HT-29 (cell line): Measurements from ENCODE around the gene TAS2R9. TPM values are rescaled to one million over a fixed set of nuclear protein-coding genes. Genes with fewer than 3 reads are reported as not detected.
A peak's percentile ranks its signal among the peaks of the same experiment; 100 is the strongest.
"Not testable (repeated sequence)": the region's sequence is repeated elsewhere in the genome, so short reads cannot be mapped to it uniquely, and the experiment has no call there.

Experiments
- DNase-seq: peaks from one replicate; pipeline ENCODE4 v3.0.0-alpha.2; 2015; ENCODE audit warnings: low spot score
- total RNA-seq: library from RNA; depleted of rRNA; stranded (reverse); fragments of >200 nt; shearing (Covaris generic); gene quantifications from 2 replicates; pipeline ENCODE4 v1.2.3, GENCODE V29; 2014; rRNA removed

The TAS2R9 gene, protein sequence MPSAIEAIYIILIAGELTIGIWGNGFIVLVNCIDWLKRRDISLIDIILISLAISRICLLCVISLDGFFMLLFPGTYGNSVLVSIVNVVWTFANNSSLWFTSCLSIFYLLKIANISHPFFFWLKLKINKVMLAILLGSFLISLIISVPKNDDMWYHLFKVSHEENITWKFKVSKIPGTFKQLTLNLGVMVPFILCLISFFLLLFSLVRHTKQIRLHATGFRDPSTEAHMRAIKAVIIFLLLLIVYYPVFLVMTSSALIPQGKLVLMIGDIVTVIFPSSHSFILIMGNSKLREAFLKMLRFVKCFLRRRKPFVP
- 0.56 TPM in 1 of 2 replicates, not detected in the other for total RNA-seq

DNA sequence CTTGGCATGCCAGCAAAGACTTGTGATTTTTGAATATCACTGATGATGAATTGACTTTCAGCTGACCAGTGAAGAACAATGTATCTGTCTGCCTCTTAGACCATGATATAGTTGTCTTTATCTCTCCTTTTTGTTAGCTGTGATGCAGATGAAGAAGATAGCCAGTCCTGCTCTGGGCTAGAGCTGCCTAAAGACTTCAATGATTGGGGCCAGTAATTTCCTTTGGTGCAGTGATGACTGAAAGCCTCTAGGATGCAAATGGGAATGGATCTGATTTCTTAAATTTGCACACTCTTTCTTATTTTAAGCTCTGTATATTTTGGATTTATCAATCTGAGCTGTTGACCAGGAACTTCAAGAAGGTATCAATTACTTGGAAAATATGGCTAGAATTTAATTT lies at the start of gene TAS2R9:
Gene TAS2R9 (minus strand): TSS at position 101 of the 400 bp plus-strand sequence. CDS start 93 bp downstream, at position 8.
- DNase-seq, result no peak

DNA sequence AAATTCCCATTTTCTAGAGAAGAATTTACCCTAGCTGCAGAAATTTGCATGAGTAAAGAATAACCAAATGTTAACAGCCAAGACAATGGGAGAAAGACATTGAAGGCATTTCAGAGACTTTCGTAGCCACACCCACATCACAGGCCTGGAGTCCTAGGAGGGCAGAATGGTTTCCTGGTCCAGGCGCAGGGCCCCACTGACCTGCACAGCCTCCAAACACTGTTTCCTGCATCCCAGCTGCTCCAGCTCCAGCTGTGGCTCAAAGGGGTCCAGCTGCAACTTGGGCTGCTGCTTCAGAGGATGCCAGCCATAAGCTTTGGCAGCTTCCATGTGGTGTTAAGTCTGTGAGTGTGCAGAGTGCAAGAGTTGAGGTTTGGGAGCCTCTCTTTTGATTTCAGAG lies 45.8 kb upstream of the TAS2R9 start:
- no peak for DNase-seq

DNA sequence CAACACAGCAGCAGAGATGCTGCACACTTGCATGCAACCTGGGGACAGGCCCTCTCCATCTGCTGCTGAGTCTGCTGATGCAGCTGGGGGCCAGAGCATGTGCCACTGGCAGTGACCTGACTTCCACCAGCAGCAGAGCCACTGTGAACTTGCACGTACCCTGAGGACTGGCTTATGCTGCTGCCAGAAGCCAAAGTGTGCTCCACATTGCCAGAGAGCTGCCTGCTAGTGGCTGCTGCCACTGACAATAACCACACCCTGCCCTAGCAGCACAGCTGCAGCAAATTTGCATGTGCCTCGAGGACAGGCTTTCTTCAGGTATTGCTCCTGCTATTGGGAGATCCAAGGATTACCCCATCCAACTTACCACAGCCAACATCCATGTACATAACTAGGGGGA lies 43.8 kb upstream of the TAS2R9 start:
- DNase-seq, result no peak

DNA sequence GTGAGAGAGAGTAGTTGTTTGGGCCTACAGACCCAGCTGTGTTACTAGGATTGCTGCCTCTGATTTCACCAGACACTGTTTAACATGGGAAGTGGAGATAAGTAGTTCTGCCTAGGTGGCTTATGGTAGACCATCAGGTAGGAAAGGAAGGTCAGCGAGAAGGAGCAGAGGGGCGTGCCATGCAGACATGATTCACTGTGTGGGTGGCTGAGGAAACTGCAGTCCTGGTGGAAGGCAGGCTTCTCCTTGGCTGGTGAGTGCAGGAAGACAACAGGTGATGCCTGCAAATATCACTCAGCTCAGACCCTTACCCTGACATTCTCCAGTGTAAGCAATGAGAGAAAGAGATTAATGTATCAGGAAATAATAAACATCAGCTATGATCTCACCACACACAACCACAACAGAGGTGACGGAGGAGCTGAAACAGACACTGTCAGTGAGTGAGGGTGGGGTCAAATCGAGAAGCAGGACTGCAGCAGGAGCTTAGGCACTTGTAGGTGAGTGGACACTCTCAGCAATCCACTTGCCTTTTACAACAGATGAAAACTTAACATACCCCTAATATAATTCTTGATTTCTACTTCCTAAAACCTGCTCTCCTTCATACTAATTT lies 41.4 kb upstream of the TAS2R9 start:
- DNase-seq, result no peak

DNA sequence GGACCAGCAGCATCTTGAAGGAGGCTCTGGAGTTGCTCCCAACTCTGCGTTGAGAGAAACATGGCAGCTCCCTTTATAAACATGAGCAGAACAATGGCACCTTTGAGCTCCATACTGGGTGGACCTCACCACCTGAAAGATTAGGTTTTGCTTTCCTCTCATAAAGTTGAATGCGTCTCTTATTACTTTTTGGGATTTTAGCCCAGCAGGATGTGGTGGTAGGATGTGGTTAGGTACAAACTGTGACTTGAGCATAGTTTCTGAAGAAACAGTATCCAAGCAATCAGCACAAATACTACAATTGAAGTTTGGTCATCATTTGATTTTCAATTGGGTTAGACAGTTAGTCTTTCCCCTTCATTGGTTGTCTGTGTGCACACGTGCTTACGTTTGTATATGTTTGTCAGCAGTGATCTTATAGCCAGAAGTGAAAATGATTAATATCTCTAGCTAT lies 39.5 kb upstream of the TAS2R9 start, which contains the start of gene PRR4:
Gene PRR4 (minus strand): TSS at position 51 of the 454 bp plus-strand sequence. CDS start 38 bp downstream, at position 13.
- DNase-seq, result no peak

DNA sequence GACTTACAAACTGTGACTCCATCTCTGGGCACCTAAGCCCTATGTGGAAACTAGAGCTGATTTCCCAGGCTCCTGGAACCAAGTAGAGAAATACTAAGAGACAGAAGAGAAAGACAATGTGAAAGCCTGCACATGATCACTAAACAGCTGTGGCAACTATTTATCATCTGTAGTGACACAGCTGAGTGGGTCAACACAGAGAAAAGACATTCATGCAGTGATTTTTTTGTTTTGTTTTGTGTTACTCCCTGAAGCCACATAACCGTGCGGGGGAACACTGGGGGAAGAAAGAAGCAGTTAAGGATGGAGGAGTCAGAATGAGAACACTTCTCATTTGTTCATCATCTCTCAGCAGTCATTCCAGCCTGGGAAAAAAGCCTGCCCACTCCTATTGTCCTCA lies 37.8 kb upstream of the TAS2R9 start:
- DNase-seq, result no peak

DNA sequence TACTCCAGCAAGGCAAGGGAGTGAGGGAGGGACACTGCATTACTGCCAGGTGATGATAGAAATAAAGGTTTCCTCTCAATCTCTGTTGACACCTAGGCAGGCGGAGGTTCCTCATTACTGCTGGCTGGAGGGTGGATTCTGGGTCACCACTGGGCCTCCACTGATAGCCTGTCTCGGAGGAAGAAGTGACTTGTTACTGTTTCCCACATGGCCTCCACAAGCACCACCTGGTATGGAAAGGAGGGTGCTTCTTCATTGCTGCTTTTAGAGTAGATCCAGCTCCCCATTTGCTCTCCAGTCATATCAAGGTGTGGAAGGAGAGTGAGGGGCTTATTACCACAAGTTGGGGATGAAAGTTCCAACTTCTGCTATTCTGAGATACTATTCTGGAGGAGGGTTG lies 32.9 kb upstream of the TAS2R9 start:
- no peak for DNase-seq

DNA sequence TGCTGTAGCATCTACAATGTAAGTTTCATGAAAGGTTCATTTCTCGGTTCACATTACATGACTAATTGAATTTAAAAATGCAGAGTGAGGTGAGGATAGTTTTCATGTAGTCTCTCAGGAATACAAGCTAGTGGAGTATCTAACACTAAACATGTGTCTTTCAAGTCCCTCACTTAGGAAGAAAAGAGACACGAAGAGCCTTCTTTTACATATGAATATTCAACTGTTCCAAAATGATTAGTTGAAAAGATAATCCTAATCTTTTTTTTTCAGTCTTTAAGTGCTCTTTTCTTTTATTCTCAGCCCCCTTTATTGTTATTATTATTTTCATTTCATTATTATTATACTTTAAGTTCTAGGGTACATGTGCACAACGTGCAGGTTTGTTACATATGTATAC lies 28.5 kb upstream of the TAS2R9 start:
- DNase-seq, result no peak

DNA sequence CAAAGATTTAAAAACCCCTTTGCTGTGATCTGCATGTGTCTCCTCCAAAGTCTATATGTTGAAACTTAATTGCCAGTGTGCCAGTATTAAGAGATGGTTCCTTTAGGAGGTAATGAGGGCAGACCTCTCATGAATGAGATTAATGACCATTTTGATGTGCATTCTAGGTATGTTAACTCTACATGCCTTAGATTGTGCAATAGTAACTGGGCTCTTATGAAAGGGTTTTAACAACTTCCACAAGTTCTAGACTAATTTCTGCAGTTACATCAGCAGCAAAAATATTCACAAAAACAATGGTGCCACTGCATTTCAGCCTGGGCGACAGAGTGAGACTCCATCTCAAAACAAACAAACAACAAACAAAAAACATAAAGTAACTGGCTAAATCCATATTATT lies 20.0 kb upstream of the TAS2R9 start:
- no peak for DNase-seq

DNA sequence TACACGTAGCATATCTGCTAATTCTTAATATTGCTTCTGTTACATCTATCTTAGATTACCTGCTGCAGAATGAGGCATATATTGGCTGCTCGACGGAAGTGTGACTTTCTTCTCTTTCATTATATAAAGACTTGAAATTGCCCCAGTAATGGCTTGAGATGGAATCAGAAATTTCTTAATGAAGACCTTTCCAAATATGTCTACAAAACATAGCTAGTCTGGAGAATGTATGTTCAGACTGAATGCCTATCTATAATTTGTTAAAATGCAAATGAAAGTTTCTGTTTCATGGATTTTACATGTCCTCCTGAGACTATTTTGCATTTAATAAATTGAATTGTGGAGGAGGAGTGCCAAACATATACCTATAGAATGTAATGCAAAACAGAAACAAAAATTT lies 16.3 kb upstream of the TAS2R9 start, which contains the start of gene TAS2R10:
Gene TAS2R10 (minus strand): TSS at position 101 of the 400 bp plus-strand sequence. CDS start 89 bp downstream, at position 12.
- no peak for DNase-seq

DNA sequence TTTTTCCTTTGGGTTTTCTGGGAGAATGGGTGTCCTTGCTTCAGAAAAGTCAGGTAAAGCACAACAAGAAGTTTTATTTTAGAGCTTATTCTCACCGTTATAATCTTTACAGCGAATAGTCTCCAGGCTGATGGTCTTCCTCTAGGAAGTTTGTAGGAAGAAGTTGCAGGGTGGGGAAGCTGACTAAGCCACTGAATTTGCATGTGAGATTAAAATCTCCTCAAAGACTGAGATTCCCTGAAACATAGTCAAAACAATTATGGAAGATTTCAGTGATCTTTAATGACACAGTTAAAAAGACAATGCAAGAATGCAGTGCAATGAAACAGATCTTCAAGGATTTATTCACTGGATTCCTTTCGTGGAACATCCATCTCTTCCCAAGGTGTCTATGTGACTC lies 15.0 kb upstream of the TAS2R9 start:
- DNase-seq, result no peak

DNA sequence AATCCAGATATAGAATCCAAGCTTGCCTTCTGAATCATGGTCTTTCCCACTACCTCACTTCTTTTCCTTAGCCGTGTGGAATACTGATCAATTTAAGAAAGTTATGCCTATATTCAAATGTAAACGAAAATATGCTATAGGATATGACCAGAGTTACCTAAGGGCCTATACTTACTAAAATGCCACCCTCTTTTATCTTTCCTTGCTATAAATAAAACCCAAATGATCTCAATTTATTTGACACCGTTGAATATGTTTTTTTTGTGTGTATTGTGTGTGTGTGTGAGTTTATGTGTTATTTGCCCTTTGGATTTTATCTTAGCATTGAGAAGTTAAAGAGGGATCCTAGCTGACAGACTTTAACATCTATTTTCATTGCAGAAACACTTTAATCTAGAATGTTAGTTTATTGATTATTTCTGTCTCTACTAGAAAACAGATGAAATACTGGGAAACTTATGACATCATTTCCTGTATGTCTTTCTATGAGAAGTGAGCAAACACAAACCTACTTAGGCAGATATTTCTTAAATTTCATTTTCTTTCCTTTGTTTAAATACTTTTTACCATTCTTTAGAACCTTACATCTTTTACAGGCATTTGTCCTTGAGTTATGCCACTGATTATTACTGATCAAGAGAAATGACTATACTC lies 2.0 kb upstream of the TAS2R9 start:
- DNase-seq, result no peak

DNA sequence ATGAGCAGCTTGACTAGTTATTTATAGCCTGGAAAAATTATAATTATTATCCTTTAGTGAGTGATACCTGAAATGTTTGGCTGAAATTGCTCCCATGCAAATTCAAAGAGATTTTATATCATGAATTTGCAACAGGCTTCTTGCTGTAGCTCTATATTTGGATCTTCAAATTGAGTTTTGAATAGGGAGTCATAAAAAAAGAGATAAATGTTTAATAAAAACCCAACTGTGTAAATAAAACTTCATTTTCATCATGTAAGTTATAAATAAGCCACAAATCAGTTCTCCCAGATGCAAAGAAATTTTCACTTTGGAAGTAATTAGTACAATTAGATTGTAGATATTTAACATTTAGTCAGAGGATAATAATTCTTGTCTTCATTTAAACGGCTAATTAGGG lies 2.8 kb downstream of the TAS2R9 start, which contains the start of gene TAS2R8:
Gene TAS2R8 (minus strand): TSS at position 101 of the 400 bp plus-strand sequence. CDS start 306 bp downstream, outside the sequence.
- no peak for DNase-seq

DNA sequence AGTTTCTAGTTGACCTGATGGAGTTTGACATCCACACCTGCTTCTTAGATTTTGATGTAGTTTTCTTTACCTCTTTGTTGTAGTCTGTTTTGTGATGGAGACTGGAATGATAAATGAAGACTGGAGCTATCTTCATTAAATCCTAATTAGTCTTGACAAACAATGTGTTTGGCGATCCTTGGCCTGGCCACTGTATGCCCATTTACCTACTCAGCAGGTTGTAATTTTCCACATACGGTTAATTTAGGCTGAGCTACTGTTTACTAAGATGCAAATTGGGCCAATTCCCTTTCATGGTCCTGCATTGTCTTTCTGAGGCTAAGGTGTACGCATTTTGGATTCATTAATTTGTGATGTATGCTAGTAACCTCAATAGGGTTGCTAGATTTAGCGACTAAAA lies 7.4 kb downstream of the TAS2R9 start, which contains the start of gene TAS2R7:
Gene TAS2R7 (minus strand): TSS at position 41 of the 400 bp plus-strand sequence. CDS start 57 bp downstream, outside the sequence.
- DNase-seq, result no peak

DNA sequence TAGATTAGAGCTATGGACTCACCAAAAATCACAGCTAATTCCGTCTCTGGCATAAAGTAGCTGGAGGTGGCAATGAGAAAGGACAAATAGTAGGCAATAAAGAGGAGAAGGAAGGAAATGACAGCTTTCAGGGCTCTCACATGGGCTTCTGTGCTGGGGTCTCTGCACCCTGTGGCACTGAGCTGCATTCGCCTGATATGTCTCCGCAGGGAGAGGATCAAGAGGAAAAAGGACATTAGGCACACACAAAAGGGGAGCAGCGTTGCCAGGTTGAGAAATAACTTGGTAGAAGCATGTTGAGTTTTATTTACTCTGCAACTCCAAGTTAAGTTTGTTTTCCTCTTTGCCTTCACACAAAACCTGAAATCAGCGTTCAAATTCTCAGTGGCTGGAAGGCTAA lies 8.2 kb downstream of the TAS2R9 start:
- DNase-seq, result no peak

DNA sequence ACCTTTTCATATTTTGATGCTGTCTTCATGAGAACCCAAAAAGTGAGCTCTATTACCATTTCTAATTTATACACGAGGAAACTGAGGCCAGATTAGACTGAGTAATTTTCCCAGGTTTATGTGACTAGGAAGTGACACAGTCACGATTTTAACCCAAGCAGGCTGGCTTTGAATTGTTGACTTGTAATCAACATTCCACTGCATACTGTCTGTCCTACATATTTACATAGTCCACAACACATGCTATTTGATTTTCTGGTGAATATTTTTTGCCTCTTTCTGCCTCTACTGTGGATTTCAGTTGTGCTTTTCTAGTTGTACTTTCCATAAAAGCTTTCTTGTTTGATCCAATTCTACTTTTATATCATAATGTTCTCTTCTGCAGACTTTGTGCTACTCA lies 15.7 kb downstream of the TAS2R9 start:
- no peak for DNase-seq

DNA sequence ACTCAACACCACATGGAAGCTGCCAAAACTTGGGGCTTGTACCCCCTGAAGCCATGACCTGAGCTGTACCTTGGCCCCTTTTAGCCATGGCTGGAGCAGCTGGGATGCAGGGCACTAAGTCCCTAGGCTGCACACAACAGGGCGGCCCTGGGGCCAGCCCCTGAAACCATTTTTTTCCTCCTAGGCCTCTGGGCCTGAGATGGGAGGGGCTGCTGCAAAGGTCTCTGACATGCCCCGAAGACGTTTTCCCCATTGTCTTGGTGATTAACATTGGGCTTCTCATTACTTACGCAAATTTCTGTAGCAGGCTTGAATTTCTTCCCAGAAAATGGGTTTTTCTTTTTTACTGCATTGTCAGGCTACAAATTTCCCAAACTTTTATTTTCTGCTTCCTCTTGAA lies 18.2 kb downstream of the TAS2R9 start:
- DNase-seq, result not testable (repeated sequence)

DNA sequence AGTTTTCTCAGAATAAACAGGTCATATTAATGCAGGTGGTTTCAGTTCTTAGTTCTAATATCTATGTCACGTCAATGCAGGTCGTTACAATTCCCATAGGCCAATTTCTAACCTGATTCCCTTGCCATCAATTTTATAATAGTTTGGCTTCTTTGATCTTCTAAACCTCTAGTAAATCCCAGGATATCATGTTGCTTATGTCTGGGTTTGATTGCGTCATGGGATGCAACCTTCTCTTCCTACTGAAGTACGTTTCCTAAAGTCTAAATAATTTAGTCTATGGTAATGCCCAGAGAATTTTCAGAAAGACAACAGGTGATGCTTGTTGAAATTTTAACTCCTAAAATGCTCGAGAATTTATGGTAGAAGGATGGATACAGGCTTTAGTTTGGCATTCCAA lies 26.7 kb downstream of the TAS2R9 start:
- DNase-seq, result no peak

DNA sequence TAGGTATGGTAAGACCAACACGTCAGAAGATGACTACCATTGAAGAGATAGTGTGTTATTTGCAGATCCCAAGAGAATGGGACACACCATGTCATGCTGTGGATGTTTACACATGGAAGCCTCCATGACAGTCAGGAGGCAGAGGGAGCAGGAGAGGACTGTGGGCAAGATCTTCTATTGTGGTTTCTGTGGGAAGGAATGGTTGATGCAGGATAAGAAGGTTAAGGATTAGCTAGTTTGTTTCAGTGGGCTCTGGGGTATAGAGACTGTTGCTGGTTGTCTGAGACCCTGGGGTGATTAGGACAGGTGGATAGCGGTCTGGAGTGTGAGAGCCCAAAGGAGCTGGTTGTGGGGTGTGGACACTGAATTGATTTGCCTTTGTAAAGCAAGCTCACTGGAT lies 30.9 kb downstream of the TAS2R9 start:
- DNase-seq, result no peak

DNA sequence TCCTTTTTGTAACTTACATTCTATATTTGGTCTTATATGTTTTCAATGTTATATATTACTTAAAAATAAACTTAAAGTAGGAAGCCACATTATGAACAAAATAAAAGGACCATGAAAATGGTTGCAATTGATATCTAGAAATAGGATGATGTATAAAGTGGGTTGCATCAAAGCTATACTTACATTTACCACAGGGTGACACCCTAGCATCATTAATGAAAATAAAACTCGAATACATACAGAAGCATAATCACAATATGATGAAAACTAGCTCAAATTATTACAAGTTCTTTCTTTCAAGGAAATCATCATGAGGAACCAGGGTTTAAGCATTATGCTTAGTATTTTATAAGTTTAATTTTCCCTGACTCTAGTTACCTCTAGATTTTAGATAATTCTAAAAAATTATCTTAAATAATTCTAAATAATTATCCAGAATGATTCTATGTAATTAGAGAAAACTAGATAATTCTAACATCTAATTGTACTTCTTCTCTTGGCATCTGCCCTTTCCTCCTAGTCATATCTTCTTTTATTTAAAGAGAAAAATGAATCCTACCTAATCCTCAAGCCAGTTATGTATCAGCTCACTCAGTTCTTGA lies 38.7 kb downstream of the TAS2R9 start:
- DNase-seq, result peak; percentile 63

DNA sequence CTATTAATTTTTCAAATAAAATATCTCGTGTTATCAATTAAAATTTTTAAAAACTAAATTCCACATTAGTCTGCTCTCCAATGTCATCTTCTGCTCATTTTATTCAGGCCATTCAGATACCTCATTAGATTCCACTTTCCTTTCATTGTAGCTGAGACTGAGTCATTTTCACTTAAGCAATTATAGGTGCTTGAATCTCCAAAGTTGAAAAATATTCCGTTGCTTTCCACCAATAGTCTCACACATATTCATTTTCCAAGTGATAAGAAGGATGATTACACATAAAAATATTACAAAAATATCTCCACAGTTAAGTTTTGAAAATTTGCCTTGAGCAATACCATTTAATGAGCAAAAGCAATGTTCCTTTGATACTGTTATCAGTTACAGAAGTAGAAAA lies 50.3 kb downstream of the TAS2R9 start:
- no peak for DNase-seq
